GM21367 (cell line): ENCODE measurements around the gene CAPN10.
"Not testable (repeated sequence)": the region's sequence is repeated elsewhere in the genome, so short reads cannot be mapped to it uniquely, and the experiment has no call there.

Source experiments
- ATAC-seq: cut with Tn5 transposase; IDR thresholded peaks from one replicate; pipeline ENCODE4 v1.9.1; 2021; ENCODE audit not compliant: unreplicated experiment

The CAPN10 gene

GRCh38 chr2:240563231-240563630, 23.3 kb upstream of the CAPN10 start:
- ATAC-seq: not testable (repeated sequence)

GRCh38 chr2:240563951-240564560, 22.5 kb upstream of the CAPN10 start:
- no peak for ATAC-seq

- ATAC-seq: no peak
These were observed 21.8 kb upstream of the CAPN10 start for GRCh38 chr2:240564561-240565332.

GRCh38 chr2:240565333-240566202, 21.0 kb upstream of the CAPN10 start:
- peak; percentile 29 for ATAC-seq

GRCh38 chr2:240566203-240567136, 20.1 kb upstream of the CAPN10 start:
- peak; percentile 47 for ATAC-seq

- ATAC-seq: no peak
These were observed 19.2 kb upstream of the CAPN10 start for GRCh38 chr2:240567137-240567871.

- peak; percentile 16 for ATAC-seq
These were observed 18.5 kb upstream of the CAPN10 start, which contains the start of gene RNPEPL1 for GRCh38 chr2:240567872-240568677. TSS of gene RNPEPL1 (plus strand) at chr2:240568484. CDS start at chr2:240568587, 103 bp downstream.

- ATAC-seq: peak; percentile 7
These were observed 17.6 kb upstream of the CAPN10 start for GRCh38 chr2:240568678-240569522.

GRCh38 chr2:240569523-240569997, 17.0 kb upstream of the CAPN10 start:
- no peak for ATAC-seq

- ATAC-seq: no peak
These were observed 16.5 kb upstream of the CAPN10 start for GRCh38 chr2:240569998-240570530.

- ATAC-seq: no peak
These were observed 15.8 kb upstream of the CAPN10 start for GRCh38 chr2:240570531-240571313.

GRCh38 chr2:240571314-240571973, 15.1 kb upstream of the CAPN10 start:
- no peak for ATAC-seq

GRCh38 chr2:240572141-240573031, 14.1 kb upstream of the CAPN10 start:
- no peak for ATAC-seq

- no peak for ATAC-seq
These were observed 13.4 kb upstream of the CAPN10 start for GRCh38 chr2:240573071-240573515.
